22Rv1 (cell line): Measurements from ENCODE around the gene AURKA.

Source experiments
- ZFX ChIP-seq: fragments of 450-650 bp; IDR thresholded peaks from 2 replicates; pipeline ENCODE4 v1.6.1; 2017; ENCODE audit warnings: antibody characterized with exemption, borderline replicate concordance
- TF ChIP-seq, protein P1 (sequence below): fragments of 450-650 bp; IDR thresholded peaks from 2 replicates; pipeline ENCODE4 v1.5.1; 2017; ENCODE audit warnings: mild to moderate bottlenecking

GRCh38 chr20:56430957-56431356 lies 38.9 kb upstream of the AURKA start:
- TF ChIP-seq, protein P1, sequence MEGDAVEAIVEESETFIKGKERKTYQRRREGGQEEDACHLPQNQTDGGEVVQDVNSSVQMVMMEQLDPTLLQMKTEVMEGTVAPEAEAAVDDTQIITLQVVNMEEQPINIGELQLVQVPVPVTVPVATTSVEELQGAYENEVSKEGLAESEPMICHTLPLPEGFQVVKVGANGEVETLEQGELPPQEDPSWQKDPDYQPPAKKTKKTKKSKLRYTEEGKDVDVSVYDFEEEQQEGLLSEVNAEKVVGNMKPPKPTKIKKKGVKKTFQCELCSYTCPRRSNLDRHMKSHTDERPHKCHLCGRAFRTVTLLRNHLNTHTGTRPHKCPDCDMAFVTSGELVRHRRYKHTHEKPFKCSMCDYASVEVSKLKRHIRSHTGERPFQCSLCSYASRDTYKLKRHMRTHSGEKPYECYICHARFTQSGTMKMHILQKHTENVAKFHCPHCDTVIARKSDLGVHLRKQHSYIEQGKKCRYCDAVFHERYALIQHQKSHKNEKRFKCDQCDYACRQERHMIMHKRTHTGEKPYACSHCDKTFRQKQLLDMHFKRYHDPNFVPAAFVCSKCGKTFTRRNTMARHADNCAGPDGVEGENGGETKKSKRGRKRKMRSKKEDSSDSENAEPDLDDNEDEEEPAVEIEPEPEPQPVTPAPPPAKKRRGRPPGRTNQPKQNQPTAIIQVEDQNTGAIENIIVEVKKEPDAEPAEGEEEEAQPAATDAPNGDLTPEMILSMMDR = no peak
- no peak for TF ChIP-seq ZFX
